Hepatic stellate cell (primary cell): ENCODE measurements around the gene GNA14.
"Not testable (repeated sequence)": the region's sequence is repeated elsewhere in the genome, so short reads cannot be mapped to it uniquely, and the experiment has no call there.

ENCODE experiments used
- DNase-seq: peaks from one replicate; pipeline ENCODE4 v3.0.0; 2011; ENCODE audit warnings: low spot score

GNA14 gene

DNA sequence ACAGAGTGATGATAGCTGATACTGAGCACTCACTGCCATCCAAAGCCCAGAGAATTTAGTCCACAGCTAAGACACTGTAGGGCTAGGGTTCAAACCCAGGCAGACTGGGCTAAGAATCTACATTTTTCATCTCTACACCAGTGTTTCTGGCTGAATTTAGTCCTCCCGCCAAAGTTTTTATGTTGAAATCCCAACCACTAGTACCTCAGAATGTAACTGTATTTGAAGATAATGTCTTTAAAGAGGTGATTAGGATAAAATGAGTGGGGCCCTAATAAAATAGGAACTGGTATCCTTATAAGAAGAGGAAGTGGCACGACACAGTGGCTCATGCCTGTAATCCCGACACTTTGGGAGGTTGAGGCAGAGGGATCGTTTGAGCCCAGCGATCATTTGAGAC lies 4.3 kb downstream of the GNA14 start:
- DNase-seq: no peak

- no peak for DNase-seq
Observed at GRCh38 chr9:77640741-77641580, 7.2 kb downstream of the GNA14 start.

DNA sequence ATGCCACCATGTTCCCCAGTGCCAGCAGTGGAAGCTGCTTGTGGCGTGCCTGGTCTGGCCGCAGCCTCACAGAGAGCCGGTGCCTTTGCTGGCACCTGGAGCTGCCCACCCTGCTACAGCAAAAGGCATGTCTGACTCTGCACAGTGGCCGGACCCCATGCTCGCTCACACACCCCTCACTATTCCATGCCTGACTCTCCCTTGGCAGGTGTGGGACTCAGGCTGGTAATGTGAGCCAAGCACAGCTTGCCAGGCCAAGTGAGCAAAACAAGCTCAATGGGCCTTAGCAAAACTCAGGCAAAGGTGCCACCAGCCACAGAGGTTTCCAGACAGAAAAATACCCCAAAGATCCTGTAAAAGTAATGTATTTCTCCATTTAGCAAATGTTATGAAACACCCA lies 15.5 kb downstream of the GNA14 start:
- DNase-seq: no peak

- not testable (repeated sequence) for DNase-seq
Observed at GRCh38 chr9:77628864-77629263, 19.3 kb downstream of the GNA14 start.

- DNase-seq: no peak
Observed at GRCh38 chr9:77616191-77616590, 31.9 kb downstream of the GNA14 start.

GRCh38 chr9:77614645-77615044 lies 33.5 kb downstream of the GNA14 start:
- no peak for DNase-seq

DNA sequence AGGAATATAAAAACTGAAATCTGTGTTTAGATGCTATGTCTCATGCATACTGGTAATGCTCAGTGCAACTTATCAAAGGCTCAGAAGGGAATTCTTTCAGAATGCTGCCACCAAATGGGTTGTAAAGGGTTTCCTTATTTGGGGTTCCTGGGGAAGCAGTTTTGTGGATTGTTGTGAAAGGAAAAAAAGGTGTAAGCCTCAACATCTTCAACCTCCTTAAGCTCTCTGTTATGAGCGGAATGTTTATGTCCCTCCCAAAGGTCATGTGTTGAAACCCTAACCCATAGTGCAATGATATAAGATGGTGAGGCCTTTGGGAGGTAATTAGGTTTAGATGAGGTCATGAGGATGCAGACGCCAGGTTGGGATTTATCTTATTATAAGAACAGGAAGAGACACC lies 41.6 kb downstream of the GNA14 start:
- DNase-seq: no peak

DNA sequence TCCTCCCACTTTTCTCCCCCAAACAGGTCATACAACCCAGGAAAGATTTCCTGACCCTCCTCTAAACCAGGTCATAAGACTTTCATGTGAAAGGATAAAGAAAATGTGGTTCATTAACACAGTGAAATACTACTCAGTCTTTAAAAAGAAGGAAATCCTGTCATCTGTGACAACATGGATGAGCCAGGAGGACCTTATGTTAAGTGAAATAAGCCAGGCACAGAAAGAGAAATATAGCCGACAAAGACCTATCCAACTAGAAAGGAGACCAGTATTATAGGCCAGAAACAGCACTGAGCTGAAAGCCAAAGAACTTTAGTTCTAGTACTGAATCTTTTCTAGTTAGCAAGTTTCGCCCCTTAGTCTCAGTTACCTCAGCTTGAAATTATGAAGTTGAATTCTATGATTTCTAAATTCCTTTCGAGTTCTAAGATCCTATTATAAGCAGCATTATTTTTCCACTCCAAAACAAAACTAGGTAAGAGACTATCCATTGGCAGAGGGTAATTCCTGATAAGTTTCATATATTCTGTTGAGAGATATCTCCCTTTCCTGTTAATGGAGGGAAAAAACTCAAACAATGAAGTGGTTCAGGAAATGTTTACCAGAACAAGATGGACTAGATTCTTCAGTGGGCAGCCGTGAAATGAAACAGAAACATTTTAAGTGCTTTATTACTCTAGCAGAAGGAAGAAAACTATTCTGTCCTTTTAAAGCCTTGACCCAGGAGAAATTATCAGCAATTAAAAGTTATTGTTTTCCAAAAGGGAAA lies 42.5 kb downstream of the GNA14 start:
- DNase-seq: no peak

- DNase-seq: no peak
Observed at GRCh38 chr9:77604316-77604715, 43.8 kb downstream of the GNA14 start.

DNA sequence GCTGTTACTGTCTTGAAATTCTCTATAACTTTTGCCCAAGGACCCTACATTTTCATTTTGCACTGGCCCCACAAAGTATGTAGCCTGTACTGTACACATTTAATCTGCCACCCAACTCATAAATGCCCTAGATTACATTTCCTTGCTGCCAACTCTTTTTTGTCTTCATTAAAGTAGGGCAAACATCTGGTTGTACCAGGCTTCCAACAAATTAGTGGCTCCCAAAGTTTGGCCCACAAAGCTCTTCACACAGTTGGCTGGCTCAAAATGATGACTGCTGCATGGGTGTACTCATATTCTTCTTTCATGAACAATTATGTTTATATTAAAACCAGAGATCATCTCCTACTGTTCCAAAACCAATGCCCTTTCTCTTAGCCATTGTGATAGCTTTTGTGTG lies 45.3 kb downstream of the GNA14 start:
- no peak for DNase-seq

DNA sequence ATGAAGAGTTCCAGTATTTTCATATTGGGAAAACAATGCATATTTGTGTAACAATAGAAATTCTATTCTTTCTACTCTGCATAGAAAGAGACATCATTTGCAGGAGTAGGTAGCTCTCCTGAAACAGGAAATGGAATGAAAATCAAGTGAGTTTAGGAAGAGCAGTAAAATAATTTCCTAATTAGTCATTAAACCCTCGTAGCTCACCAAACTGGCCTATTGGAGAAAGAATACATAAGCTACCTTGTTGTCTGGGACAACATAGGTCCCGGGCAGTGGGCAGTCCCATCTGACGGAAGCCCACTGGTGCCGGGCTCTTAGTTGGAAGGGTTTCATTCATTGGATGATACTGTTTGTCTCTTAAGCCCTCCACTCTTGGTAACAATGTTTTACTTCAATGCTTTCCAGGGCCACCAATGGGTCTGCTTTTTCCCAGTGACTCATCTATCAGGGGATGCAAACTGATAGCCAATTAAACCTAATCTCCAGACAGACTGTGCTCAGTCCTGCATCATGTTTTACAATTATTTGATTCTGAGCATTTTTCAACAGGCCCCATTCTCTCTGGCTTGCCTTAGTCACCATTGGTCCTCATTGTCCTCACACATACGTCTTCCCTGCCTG lies 46.5 kb downstream of the GNA14 start:
- no peak for DNase-seq

DNA sequence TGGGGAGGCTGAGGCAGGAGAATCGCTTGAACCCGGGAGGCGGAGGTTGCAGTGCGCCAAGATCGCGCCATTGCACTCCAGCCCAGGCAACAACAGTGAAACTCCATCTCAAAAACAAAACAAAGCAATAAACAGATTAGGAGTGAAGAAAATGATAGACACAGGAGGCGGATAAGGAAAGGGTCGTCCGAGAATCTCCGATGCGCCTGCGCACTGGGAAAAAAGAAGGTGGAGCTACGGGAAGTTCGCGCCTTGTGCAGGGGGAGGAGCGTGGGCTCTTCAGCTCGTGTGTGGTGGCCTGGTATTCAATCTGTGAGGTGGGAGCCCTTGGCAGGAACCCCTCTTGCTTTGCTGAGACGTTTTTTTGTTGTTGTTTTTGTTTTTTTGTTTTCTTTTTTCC lies 47.3 kb downstream of the GNA14 start:
- DNase-seq: no peak

DNA sequence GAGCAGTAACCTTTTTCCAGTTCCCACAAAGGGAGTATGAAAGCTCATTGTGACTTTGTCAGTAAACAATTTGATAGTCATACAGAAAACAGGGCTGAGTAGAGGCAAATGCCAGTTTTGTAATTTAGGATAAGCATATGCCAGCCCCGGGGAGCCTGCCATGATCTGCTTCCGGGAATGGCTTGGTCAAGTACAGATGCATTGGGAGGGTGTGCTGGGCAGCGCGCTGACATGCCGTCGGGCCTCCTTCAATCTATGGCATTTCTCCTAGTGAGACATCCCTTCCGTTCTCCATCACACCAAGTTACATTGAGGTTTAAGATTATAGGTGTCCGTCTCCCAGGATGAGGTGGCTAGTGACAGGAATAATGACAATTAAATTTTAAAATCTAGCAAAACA lies 48.6 kb downstream of the GNA14 start:
- no peak for DNase-seq

- no peak for DNase-seq
Observed at GRCh38 chr9:77598991-77599390, 49.1 kb downstream of the GNA14 start.

- no peak for DNase-seq
Observed at GRCh38 chr9:77598524-77598923, 49.6 kb downstream of the GNA14 start.

- no peak for DNase-seq
Observed at GRCh38 chr9:77597057-77597456, 51.1 kb downstream of the GNA14 start.

DNA sequence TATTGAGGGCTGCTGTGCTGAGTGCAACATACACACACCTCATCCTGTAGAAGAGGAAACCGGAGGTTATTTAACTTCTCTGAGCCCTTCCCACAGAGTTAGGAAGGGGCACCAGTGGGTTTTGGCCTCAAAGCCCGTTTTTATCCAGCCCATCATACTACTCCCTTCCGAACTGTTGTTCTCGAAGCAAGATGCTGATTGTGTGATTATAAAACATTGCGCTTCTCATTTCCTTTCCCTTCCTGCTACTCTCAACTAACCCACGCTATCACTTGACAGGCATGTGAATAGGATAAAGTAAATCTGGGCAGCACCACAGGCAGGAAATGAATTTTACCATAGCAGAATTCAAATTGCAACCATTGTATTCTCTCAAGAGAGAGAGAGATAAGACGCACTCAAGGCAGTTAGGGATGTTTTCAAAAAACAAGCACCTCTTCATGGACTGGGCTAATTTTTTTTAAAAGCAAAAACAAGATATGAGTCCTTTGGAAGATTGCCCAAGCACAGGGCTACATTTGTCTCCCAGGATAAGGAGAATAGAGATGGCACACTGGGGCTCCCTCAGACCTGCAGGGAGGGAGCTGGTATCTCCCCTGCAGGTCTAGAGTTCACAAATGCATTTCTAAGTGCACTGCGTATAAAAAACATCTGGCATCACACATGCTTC lies 52.6 kb downstream of the GNA14 start:
- no peak for DNase-seq

DNA sequence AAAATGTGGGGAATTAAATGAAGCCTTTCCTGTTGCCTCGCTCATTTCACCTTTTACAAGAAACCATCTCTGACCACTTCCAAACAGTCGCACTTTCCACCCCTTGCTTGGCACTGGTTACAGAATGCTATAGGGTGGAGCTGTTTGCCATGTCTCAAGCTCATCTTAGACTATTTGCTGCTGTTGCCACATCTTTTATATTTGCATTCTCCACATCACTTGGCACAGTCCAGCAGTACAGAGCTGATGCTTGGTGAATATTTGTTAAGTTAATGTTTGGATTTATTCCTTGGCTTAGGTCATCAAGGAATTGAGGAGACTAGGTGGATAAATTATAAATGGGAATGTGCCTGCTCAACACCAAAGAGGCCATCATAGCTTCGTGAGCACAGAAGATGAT lies 53.2 kb downstream of the GNA14 start:
- no peak for DNase-seq

DNA sequence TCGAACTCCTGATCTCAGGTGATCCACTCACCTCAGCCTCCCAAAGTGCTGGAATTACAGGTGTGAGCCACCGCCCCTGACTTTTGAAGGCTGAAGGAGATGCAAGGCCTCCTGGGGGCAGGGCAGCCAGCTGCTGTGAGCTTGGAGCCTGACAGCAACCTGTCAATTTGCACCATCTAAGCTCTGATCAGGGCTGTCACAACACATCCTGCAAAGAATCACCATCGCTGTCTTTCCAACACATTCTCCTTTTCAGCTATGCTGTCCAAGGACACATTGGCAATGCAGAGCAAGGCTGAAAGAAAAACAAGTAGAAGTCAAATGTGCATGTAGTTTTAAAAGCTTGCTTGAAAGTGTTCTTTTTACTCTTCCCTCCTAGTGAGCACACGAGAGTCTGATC lies 54.6 kb downstream of the GNA14 start:
- DNase-seq: no peak

- DNase-seq: no peak
Observed at GRCh38 chr9:77592476-77592875, 55.6 kb downstream of the GNA14 start.

DNA sequence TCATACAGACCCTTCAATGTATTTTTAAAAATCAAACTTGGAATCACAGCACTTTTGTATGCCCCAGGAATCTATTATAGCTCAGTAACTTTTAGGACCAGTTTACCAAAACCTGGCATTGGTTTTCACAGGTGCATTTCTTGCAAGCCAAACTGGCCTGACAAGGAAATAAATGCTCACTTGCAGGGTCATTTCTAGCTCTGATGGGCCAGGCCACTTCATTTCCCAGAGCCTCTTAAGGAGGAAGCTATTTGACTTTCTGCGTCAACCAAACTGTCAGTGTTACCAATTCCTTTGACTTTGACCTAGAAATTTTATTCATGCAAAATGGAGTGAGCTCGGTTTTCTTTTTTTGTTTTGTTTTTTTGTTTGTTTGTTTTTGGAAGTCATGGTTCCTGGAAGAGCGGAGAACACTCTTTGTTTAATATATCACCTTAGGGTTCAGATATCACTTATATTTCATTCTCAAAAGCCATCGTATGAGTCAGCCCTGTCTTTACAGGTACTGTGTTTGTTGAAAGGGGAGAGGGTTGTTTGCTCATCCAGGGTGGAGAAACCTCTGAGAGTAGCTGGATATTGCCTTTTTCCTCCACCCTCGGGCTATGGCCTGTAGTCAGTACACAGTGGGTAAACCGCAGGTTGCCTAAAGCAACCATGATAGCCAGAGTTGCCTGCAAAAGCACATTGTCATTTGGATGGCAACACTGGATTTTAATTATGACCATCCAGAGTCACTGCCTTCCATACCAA lies 58.9 kb downstream of the GNA14 start:
- no peak for DNase-seq
